HG03280 (cell line): ENCODE measurements around the gene ZNF610.

Experiments used
- ATAC-seq: cut with Tn5 transposase; IDR thresholded peaks from one replicate; pipeline ENCODE4 v1.9.1; 2021; ENCODE audit warnings: mild to moderate bottlenecking, moderate library complexity; ENCODE audit not compliant: unreplicated experiment

Gene ZNF610

GRCh38 chr19:52397310-52398080, 61.5 kb downstream of the ZNF610 start, which contains the start of gene ZNF528:
Gene ZNF528, plus strand, starts transcription at chr19:52397849. Its CDS starts 4,165 bp downstream, at chr19:52402014.
- peak; percentile 93 for ATAC-seq

GRCh38 chr19:52398081-52398441, 62.0 kb downstream of the ZNF610 start:
- ATAC-seq = no peak

- ATAC-seq = no peak
Observed at GRCh38 chr19:52410276-52410675, 74.2 kb downstream of the ZNF610 start.

GRCh38 chr19:52415711-52416110, 79.7 kb downstream of the ZNF610 start:
- ATAC-seq = no peak
